Right lobe of liver (tissue), 4 donors: ENCODE data around the gene FANCD2.

Source experiments
- CTCF ChIP-seq, 4 donors: fragments of 200-600 bp in 3 of 4; fragments of 450-650 bp in 1 of 4; IDR thresholded peaks; one replicate each; pipeline versions ENCODE4 v1.5.1 to v1.8.0; 2016 to 2022; ENCODE audit warnings: antibody characterized with exemption in 4 of 4, mild to moderate bottlenecking in 2 of 4
- POLR2A ChIP-seq: fragments of 450-650 bp; IDR thresholded peaks from one replicate; pipeline ENCODE4 v1.6.1; 2017; ENCODE audit warnings: antibody characterized with exemption, mild to moderate bottlenecking
- donor health status: DM: no; HTN: no; CAD: no.
- donor health status: DM: no; HTN: no; CAD: no.
- donor health status: DM: no; HTN: yes; CAD: no.

DNA sequence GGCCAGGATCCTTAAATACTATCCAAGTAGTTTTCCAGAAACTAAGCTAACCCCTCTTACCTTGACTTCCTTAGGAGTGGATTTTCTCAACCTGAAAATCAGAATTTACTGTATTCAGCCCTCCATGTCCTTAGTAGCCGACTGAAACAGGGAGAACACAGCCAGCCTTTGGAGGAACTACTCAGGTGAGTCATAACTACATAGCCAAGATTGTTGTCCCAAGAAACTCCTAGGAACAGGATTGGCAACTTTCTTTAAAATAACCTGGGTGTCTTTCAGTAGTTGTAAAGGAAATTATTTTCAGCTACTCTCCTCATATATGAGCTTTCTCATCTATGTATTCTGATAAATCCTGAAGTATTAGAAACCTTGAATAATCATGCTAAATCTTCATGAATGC is 59.5 kb downstream of the FANCD2 start:
- no peak for TF ChIP-seq CTCF (IDR thresholded peaks at IDR 0.05)
- TF ChIP-seq POLR2A, result no peak
